MM.1S (cell line): ENCODE results near the gene PTS.
"Not testable (repeated sequence)": the region's sequence is repeated elsewhere in the genome, so short reads cannot be mapped to it uniquely, and the experiment has no call there.

ENCODE experiments used
- DNase-seq: peaks from one replicate; pipeline ENCODE4 v3.0.0-alpha.2; 2015
- H2AFZ ChIP-seq: fragments of 300-600 bp; sonication (generic); 2 replicates; pipeline ENCODE4 v1.6.0; 2016; ENCODE audit warnings: antibody characterized with exemption, low read length
- H3F3A ChIP-seq: fragments of 300-600 bp; sonication (generic); 2 replicates; pipeline ENCODE4 v1.6.1; 2016; ENCODE audit warnings: mild to moderate bottlenecking, antibody characterized with exemption, low read length, moderate library complexity, mixed read lengths; ENCODE audit not compliant: insufficient read depth
- H3K27ac ChIP-seq: fragments of 300-600 bp; sonication (generic); 2 replicates; pipeline ENCODE4 v1.5.1; 2016; ENCODE audit warnings: mild to moderate bottlenecking, low read length
- H3K27me3 ChIP-seq: fragments of 300-600 bp; sonication (generic); replicated peaks from 2 replicates; pipeline ENCODE4 v1.6.0; 2016; ENCODE audit warnings: low read length; ENCODE audit not compliant: insufficient read depth
- H3K36me3 ChIP-seq: fragments of 300-600 bp; sonication (generic); replicated peaks from 2 replicates; pipeline ENCODE4 v1.6.1; 2016; ENCODE audit warnings: mild to moderate bottlenecking, low read length, mixed read lengths; ENCODE audit not compliant: insufficient read depth
- H3K4me1 ChIP-seq: fragments of 300-600 bp; sonication (generic); 2 replicates; pipeline ENCODE4 v1.6.1; 2016; ENCODE audit warnings: low read length, mixed read lengths
- H3K4me2 ChIP-seq: fragments of 300-600 bp; sonication (generic); 2 replicates; pipeline ENCODE4 v1.6.0; 2016; ENCODE audit warnings: low read depth, low read length
- H3K4me3 ChIP-seq: fragments of 300-600 bp; sonication (generic); 2 replicates; pipeline ENCODE4 v1.5.1; 2016; ENCODE audit warnings: low read length, mixed read lengths
- H3K79me2 ChIP-seq: fragments of 300-600 bp; sonication (generic); 2 replicates; pipeline ENCODE4 v1.6.1; 2016; ENCODE audit warnings: mixed run types, low read length, mixed read lengths
- H3K9ac ChIP-seq: fragments of 300-600 bp; sonication (generic); 2 replicates; pipeline ENCODE4 v1.6.1; 2016; ENCODE audit warnings: low read length, mixed read lengths
- H3K9me2 ChIP-seq: fragments of 300-600 bp; sonication (generic); replicated peaks from 2 replicates; pipeline ENCODE4 v1.6.1; 2016; ENCODE audit warnings: mild to moderate bottlenecking, low read length, mixed read lengths; ENCODE audit not compliant: insufficient read depth
- H3K9me3 ChIP-seq: fragments of 300-600 bp; sonication (generic); replicated peaks from 2 replicates; pipeline ENCODE4 v1.6.1; 2016; ENCODE audit warnings: mild to moderate bottlenecking, low read length, mixed read lengths; ENCODE audit not compliant: insufficient read depth
- H4K20me1 ChIP-seq: fragments of 300-600 bp; sonication (generic); 2 replicates; pipeline ENCODE4 v1.6.1; 2016; ENCODE audit warnings: mild to moderate bottlenecking, low read length, moderate library complexity, mixed read lengths; ENCODE audit not compliant: insufficient read depth
- EZH2 ChIP-seq: fragments of 300-600 bp; sonication (generic); optimal IDR thresholded peaks from 2 replicates; pipeline ENCODE3; 2017; ENCODE audit warnings: low read depth, mild to moderate bottlenecking, antibody characterized with exemption, low read length, mixed read lengths
- EZH2phosphoT487 ChIP-seq: fragments of 300-600 bp; sonication (generic); IDR thresholded peaks from 2 replicates; pipeline ENCODE4 v1.6.1; 2018; ENCODE audit warnings: antibody characterized with exemption, low read length
- TF ChIP-seq, protein P1 (sequence below): fragments of 300-600 bp; sonication (generic); IDR thresholded peaks from 2 replicates; pipeline ENCODE4 v1.5.1; 2016; ENCODE audit warnings: antibody characterized with exemption, low read length, mixed read lengths

The PTS gene

DNA sequence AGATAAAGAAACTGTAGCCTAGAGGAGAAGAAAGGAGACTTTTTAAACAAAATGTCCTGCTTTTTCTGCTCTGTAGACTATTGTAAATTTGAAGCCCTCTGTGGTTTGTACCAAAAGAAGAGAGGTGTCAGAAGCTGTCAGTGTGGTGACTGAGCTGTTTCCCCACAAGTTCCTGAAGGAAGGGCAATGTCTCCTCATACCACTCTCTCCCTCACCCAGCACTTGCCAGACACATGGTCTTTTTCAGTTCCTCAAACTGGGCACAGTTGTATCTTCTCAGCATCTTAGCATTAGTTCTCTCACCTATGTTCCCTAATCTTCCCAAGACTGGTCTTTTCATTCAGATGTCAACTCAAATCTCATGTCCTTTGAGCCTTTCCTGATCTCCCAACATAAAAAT, 46.6 kb upstream of the PTS start:
- DNase-seq: peak; percentile 60
- TF ChIP-seq EZH2phosphoT487 (no peak), EZH2 (no peak)
- TF ChIP-seq, protein P1, sequence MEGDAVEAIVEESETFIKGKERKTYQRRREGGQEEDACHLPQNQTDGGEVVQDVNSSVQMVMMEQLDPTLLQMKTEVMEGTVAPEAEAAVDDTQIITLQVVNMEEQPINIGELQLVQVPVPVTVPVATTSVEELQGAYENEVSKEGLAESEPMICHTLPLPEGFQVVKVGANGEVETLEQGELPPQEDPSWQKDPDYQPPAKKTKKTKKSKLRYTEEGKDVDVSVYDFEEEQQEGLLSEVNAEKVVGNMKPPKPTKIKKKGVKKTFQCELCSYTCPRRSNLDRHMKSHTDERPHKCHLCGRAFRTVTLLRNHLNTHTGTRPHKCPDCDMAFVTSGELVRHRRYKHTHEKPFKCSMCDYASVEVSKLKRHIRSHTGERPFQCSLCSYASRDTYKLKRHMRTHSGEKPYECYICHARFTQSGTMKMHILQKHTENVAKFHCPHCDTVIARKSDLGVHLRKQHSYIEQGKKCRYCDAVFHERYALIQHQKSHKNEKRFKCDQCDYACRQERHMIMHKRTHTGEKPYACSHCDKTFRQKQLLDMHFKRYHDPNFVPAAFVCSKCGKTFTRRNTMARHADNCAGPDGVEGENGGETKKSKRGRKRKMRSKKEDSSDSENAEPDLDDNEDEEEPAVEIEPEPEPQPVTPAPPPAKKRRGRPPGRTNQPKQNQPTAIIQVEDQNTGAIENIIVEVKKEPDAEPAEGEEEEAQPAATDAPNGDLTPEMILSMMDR: no peak
- H3K4me3 ChIP-seq: no peak overlapping the region
- no peak overlapping the region for H2AFZ ChIP-seq
- no peaks in the 10 kb centered on the region for H3K79me2 ChIP-seq
- H3K27me3 ChIP-seq: no peaks in the 10 kb centered on the region
- H3K9ac ChIP-seq: no peak overlapping the region
- peaks cover 16% of the 10 kb centered on the region for H3K4me1 ChIP-seq
- no peaks in the 10 kb centered on the region for H3K9me2 ChIP-seq
- no peaks in the 10 kb centered on the region for H4K20me1 ChIP-seq
- no peak overlapping the region for H3K27ac ChIP-seq
- 0 out of 2 replicates have a peak, but pooled peaks cover 4% of the 10 kb centered on the region for H3F3A ChIP-seq
- H3K4me2 ChIP-seq: peak overlapping the region; percentile 32; the same call in 1 of the 2 replicates
- no peaks in the 10 kb centered on the region for H3K36me3 ChIP-seq
- H3K9me3 ChIP-seq: no peaks in the 10 kb centered on the region

DNA sequence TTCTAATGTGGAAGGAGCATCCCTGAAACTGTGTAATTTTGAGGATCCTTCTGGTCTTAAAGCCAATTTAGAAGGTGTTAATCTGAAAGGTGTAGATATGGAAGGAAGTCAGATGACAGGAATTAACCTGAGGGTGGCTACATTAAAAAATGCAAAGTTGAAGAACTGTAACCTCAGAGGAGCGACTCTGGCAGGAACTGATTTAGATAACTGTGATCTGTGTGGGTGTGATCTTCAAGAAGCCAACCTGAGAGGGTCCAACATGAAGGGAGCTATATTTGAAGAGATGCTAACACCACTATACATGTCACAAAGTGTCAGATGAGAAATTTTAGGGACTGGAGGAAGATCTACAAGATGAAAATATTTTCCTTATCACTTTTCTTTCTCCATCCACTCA, 43.4 kb upstream of the PTS start:
- H2AFZ ChIP-seq: no peak overlapping the region
- H3K9me3 ChIP-seq: no peaks in the 10 kb centered on the region
- DNase-seq: no peak
- no peaks in the 10 kb centered on the region for H3K27me3 ChIP-seq
- H3F3A ChIP-seq: 0 out of 2 replicates have a peak, but pooled peaks cover 4% of the 10 kb centered on the region
- H3K4me2 ChIP-seq: no peak overlapping the region
- H3K9me2 ChIP-seq: no peaks in the 10 kb centered on the region
- H3K9ac ChIP-seq: no peak overlapping the region
- TF ChIP-seq EZH2: no peak
- TF ChIP-seq, protein P1: no peak
- no peak for TF ChIP-seq EZH2phosphoT487
- H3K36me3 ChIP-seq: no peaks in the 10 kb centered on the region
- H3K4me3 ChIP-seq: no peak overlapping the region
- H3K27ac ChIP-seq: no peak overlapping the region
- peaks cover 16% of the 10 kb centered on the region for H3K4me1 ChIP-seq
- H4K20me1 ChIP-seq: no peaks in the 10 kb centered on the region
- no peaks in the 10 kb centered on the region for H3K79me2 ChIP-seq

DNA sequence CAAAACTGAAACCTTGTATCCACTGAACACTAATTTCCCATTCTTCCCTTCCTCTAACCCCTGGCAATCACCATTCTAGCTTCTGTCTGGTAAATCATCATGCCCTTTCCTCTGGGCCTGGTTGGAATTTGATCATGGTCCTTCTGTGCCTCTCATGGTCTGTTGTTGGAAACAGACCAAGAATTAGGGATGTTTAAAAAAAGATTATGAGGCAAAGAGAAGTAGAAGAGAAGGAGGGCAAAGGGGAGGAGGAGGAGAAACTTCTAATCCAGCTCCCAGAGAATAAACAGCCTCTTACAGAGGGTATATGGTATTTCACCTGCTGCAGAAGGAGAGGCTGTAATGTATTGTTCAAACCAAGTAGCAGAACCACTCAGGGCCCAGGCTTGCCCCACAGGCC, 40.3 kb upstream of the PTS start:
- H3K9me2 ChIP-seq: no peaks in the 10 kb centered on the region
- no peaks in the 10 kb centered on the region for H4K20me1 ChIP-seq
- H3K4me2 ChIP-seq: no peak overlapping the region
- no peak overlapping the region for H3K4me3 ChIP-seq
- H3K36me3 ChIP-seq: no peaks in the 10 kb centered on the region
- H3K9ac ChIP-seq: no peak overlapping the region
- H3K27me3 ChIP-seq: no peaks in the 10 kb centered on the region
- no peak overlapping the region for H2AFZ ChIP-seq
- no peak for TF ChIP-seq EZH2
- TF ChIP-seq EZH2phosphoT487: no peak
- TF ChIP-seq, protein P1: no peak
- no peaks in the 10 kb centered on the region for H3K9me3 ChIP-seq
- no peaks in the 10 kb centered on the region for H3F3A ChIP-seq
- H3K27ac ChIP-seq: no peak overlapping the region
- no peak for DNase-seq
- no peaks in the 10 kb centered on the region for H3K79me2 ChIP-seq
- no peaks in the 10 kb centered on the region for H3K4me1 ChIP-seq

DNA sequence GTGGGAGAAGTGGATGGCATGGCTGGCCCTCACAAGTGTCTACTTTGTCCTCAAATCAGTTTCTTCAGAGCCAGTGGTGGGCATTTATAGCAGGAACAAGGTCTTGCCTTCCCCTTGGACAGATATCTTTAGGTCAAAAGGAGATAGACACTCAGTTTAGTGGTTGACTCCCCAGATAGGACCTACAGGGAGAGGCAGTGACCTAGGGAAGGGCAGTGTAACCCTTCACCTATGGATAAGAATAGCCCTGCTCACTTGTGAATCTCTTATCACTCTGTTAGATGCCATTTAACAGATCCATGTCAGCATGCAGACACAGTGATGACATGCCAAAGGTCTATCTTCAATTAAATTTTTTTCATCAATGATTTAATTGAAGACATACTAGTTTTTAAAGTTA, 39.9 kb upstream of the PTS start:
- H4K20me1 ChIP-seq: no peaks in the 10 kb centered on the region
- H2AFZ ChIP-seq: no peak overlapping the region
- no peaks in the 10 kb centered on the region for H3K27me3 ChIP-seq
- TF ChIP-seq EZH2: no peak
- TF ChIP-seq EZH2phosphoT487: no peak
- TF ChIP-seq, protein P1: no peak
- no peaks in the 10 kb centered on the region for H3K4me1 ChIP-seq
- no peaks in the 10 kb centered on the region for H3K79me2 ChIP-seq
- no peaks in the 10 kb centered on the region for H3K9me2 ChIP-seq
- H3F3A ChIP-seq: no peaks in the 10 kb centered on the region
- H3K9ac ChIP-seq: no peak overlapping the region
- no peak overlapping the region for H3K4me3 ChIP-seq
- H3K27ac ChIP-seq: no peak overlapping the region
- H3K36me3 ChIP-seq: no peaks in the 10 kb centered on the region
- no peaks in the 10 kb centered on the region for H3K9me3 ChIP-seq
- no peak for DNase-seq
- H3K4me2 ChIP-seq: no peak overlapping the region

DNA sequence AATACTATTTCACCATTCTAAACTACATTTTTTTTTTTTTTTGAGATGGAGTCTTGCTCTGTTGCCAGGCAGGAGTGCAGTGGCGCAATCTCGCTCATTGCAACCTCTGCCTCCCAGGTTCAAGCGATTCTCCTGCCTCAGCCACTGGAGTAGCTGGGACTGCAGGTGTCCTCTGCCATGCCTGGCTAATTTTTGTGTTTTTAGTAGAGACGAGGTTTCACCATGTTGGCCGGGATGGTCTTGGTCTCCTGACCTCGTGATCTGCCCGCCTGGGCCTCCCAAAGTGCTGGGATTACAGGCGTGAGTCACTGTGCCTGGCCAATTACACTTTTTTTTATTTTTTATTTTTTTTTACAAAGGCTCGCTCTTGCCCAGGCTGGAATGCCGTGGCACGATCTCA, 31.1 kb upstream of the PTS start:
- H3F3A ChIP-seq, H3K9me3 ChIP-seq, H3K4me3 ChIP-seq, H3K4me1 ChIP-seq, H3K9me2 ChIP-seq, H3K36me3 ChIP-seq, DNase-seq, H3K27me3 ChIP-seq, H4K20me1 ChIP-seq, H3K27ac ChIP-seq, H3K79me2 ChIP-seq, H3K9ac ChIP-seq, H2AFZ ChIP-seq, H3K4me2 ChIP-seq: not testable (repeated sequence)
